Stimulated activated CD8-positive, alpha-beta memory T cell treated with anti-CD3 and anti-CD28 coated beads, Interleukin-4, amount 100 ng/mL, for 1 hour (primary cell): ENCODE measurements around the gene TMEM164.
"Not testable (repeated sequence)": the region's sequence is repeated elsewhere in the genome, so short reads cannot be mapped to it uniquely, and the experiment has no call there.

ENCODE experiments used
- DNase-seq, 2 donors: peaks; one replicate each; pipeline ENCODE4 v3.0.0-alpha.2; 2020; ENCODE audit warnings: low read depth in 2 of 2, low spot score in 1 of 2

TMEM164 gene

DNA sequence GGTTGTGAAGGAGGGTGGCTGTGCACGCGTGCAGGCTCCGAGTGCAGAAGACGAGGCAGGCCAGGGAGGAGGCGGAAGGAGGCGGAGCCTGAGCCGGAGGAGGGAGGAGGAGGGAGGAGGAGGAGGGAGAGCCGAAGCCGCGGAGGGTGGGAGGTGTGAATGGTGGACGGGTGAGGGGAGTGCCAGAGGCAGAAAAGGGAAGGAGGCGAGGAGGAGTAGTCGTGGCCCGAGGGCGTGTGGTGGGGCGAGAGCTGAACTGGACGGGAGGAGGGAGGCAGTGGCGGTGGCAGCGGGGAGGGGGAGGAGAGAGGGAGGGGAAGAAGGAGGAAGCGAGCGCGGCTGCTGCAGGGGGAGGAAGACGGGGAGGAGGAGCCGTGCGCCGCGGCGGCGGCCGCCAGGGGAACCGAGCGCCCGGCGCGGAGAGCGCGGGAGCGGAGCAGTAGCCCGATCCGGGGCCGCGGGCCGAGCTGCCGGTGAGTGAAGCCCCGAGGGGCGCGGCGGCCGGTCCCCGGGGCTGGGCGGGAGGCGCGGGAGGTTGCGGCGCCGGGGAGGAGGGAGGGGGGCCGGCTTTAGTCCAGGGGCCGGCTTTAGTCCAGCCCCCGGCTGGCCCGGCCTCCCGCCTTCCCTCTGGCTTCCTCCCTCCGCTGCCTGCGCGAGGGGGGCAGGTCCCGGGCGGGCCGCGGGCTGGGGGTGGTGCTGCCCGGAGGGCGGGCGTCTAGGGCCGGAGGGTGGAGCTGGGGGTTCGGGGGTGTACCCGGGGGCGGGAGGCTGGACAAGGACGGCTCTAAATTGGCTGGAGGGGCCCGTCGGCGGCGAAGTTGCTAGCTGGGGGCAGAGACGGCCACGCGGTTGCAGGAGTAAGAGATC, at the start of gene TMEM164:
Gene TMEM164 (plus strand): TSS at position 815 of the 867 bp plus-strand sequence. CDS start 661 bp downstream, outside the sequence.
- peak; percentile 43 to 55 for DNase-seq

DNA sequence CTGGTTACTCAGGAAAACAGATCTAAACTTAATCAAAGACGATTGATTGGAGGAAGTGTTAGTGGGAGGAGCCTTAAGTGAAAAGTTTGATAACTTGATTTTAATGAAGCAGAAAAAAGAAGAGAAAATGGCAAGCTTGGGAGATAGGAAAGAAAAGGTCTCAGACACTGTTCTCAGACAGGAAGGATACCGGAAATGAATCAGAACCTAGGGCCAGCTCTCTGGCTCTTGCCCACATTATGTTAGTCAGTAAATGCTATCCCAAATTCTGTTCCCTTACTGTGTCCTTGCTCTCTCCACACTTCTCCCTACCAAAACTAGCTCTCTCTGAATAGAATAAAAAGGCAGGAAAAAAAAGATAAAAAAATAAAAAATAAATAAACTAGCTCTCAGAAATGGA, 48.6 kb upstream of the TMEM164 start:
- no peak for DNase-seq

DNA sequence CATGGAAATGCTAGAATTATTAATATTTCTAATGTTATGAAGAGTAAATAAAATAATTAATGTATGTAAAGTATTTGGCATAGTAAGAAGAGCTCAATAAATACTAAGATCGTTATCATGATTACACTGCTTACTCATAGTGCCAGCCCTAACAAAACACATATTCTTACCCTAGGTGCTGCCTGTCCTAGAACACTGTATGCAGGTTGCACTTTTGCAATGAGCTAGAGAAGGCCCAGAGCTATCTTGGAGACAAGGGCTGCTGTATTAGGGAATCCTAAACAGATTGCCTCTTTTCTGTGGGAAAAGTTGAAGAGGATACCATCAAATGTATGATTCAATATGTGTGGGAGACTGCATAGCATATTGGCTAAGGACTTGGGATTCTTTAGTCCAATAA, 48.0 kb upstream of the TMEM164 start:
- DNase-seq, result no peak

DNA sequence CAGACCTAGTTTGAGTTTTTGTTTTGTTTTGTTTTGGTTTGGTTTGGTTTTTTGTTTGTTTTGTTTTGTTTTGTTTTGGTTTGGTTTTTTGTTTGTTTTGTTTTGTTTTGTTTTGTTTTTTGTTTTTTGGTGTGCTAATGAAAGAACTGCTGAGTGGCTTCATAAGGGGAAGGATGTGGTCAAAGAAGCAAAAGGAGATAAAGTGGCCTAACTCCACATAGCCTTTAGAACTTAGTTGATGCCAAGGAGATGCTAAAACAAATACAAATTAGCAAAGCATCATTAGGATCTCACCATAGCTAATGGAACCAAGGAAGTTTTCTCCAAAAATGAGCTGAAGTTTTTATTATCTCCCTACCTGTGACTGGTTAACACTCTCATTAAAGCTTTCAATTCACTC, 44.6 kb upstream of the TMEM164 start:
- DNase-seq, result no peak

DNA sequence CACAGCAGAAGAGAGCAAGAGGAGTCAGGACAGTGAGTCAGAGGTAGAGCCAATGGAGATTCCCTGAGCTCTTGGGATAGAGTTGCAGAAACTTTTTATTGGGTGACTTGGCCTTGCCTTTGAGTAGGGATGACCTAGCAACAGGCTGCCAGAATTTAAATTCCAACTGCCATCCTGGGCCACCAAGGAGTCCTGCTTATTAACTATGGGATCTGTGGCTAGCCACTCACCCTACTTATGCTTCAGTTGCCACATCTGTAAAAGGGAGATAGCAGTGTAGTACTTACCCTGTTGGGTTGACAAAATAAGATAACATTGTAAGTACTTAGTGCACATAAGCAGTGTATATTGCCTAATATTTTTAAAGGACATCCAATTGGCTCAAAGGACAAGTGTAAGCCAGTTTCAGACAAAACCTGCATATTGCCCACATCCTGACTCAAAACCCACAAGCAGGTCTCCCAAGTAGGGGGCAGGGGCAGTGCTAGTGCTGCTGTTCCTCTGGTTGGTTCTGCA, 43.5 kb upstream of the TMEM164 start:
- DNase-seq, result no peak

DNA sequence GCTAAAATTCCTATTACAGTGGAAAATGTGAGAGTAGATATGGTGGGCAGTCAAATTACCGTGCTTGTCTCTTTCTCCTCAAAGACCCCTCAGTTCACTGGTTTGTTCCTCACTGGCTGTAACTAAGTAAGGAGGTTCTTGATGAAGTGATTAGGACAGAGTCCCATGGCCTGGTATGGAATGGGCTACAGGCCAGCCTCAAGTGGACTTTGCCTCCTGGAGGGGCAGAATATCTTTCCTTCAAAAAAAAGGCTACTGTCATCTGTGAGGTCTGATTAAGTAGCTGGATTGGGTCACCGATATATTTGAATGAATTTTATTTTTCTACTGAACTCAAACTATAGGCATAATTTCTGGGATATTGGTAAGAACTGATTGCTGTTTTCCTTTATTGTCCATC, 38.5 kb upstream of the TMEM164 start:
- DNase-seq, result no peak

DNA sequence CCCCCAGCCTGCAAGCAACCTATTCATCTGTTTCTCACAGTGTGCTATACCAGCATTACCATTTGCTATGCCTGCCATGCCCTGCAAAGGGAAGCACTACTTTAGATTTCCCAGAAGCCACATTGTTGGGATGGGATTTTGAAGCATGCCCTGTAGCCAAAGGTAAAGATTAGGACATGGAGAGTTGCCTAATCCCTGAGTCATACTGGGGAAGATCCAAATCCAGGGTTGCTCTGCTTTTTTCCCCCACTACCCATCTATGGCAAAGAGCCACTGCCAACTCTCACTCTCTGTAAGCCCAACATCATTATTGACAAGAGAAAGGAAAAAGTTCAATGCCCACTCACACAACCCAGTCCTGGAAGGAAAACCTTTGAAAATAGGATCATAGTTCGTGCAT, 36.7 kb upstream of the TMEM164 start:
- no peak for DNase-seq

DNA sequence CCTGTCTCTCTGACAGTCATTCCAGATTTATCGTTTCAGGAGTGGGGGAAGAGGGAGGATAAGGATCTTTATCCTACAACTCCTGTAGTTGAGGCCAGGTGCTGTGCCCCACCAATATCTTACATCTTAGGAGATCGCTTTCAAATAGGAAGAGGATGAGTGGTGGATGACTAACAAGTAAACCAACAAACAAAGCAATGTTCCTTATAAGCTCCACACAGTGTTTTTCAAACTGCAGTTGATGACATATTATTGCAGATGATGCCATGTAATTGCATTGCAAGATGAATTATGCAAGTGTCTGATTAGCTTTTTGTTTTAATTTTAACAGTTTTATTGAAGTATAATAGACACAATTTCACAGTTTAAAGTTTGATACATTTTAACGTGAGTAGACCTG, 35.8 kb upstream of the TMEM164 start:
- DNase-seq, result no peak

DNA sequence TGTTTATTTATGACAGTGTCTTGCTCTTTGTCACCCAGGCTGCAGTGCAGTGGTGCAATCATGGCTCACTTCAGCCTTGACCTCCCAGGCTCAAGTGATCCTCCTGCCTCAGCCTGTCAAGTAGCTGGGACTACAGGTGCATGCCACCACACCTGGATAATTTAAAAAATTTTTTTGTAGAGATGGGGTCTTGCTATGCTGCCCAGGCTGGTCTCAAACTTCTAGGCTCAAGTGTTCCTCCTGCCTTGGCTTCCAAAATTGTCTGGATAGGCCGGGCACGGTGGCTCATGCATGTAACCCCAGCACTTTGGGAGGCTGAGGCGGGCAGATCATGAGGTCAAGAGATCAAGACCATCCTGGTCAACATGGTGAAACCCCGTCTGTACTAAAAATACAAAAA, 32.1 kb upstream of the TMEM164 start:
- DNase-seq, result not testable (repeated sequence)

DNA sequence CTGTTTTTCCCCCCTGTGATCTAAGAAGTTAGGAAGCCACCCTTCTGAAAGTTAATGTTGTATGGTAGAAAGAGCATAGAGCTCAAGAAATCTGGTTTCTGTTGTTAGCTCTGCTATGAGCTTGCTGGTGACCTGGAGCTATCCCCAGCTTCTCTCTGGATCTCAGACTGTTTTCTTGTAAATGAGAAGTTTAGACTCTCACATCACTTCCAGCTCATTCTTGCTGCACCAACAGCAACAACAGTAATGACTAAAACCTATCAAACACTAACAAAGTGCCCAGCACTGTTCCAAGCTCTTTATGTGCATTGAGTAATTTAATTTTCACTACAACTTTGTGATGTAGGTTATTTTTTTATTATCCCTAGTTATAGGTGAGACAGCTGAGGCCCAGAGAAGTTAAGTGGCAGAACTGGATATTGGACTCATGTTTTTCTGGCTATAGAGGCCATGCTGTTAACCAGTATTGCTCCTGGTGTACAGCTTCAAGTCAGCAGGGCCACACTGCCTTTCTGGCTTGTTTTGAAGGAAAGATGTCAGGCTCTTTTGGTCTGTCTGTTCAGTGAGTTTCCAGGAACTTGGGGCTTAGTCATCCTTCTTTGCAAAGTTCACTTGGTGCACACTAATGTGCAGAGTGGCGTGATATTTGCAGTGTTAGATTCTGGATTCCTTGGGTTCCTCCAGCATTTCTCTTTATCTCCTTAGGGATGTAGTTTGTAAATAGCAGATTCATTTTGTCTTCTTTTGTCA, 27.8 kb upstream of the TMEM164 start:
- no peak for DNase-seq

DNA sequence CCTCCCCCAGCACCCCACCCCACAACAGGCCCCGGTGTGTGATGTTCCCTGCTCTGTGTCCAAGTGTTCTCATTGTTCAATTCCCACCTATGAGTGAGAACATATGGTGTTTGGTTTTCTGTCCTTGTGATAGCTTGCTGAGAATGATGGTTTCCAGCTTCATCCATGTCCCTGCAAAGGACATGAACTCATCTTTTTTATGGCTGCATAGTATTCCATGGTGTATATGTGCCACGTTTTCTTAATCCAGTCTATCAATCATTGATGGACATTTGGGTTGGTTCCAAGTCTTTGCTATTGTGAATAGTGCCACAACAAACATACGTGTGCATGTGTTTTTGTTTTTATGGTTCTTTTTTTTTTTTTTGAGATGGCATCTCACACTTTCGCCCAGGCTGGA, 17.7 kb upstream of the TMEM164 start:
- DNase-seq, result not testable (repeated sequence)

DNA sequence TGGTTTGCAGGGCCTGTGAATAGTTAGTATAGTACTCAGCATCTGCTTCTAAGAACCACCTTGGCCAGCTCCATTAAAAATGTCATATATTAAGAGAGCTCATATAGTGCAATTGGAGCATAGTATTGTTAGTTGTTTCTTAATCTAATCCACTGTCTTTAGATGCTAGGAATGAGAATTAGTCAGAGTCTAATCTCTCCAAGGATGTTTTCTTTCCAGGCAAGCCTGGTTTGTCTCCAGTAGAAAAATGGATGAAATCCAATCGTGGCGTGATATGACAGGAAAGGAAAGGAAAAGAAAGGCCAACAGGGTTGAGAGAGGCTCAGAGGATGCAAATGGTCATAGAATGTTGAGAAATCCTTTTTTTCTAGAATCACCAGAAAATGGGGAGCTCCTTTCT, 15.0 kb upstream of the TMEM164 start:
- DNase-seq, result no peak

DNA sequence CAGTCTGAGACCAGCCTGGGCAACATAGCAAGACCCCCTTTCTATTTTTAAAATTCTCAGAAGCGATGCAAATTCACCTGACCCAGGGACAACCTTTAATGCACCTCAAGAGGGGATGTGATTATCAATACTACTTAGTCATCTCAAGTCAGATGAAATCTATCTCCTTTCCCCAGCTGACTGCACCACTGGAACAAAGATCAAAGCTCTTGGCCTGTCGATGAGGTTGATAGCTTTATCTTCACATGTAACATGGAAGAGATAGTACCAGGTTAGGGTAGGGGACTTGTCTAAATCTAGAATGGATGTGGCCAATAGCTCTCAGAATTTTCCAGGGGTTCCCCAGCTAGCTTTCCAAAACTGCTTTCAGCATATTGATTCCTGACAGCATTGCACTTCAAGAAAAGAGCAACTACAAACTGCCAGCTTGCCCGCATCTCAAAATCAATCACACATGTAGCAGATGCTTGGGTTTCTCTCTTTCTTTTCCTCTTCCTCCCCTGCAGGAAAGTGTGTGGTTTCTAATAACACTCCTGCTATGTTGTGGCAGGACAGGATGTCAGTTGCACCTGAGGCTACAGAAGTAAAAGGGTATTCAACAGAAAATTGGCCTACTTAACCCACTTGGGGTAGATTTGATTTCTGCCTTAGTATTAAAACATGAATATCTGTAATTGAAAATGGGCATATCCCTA, 12.2 kb upstream of the TMEM164 start:
- DNase-seq, result no peak

DNA sequence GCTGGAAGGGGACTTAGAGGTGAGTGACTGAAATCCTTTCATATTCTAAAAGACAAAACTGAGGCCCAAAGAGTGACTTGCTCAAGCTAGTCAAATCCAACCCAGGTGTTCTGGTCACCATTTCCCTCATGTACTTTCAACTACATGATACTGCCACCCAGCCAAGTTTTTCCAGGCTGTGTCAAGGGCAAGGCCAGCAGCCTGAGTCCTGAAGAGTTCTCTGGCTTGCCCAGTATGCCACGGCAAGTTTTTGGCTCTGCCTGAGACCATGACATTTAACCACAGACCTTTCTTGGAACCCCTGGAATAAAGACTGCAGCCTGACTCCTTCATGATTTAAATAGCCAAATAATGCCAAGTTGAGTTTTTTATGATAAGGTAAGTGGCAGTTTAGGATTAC, 10.7 kb upstream of the TMEM164 start:
- no peak for DNase-seq

DNA sequence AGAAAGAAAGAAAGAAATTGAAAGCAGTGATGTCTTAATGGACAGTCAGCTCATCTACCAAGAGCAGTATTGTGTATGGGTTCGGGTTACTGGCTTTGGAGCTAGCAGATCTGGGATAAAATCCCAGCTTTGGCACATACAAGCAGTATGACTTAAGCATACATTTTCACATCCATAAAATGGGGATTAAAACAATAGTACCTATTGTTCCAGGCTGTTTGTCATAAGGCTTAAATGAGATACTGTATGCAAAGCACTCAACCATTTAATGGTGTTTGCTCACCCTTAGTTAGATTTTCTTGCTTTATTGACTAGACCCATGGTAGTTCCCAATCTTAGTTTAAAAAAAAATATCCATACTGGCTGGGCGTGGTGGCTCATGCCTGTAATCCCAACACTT, 7.8 kb upstream of the TMEM164 start:
- DNase-seq, result no peak

DNA sequence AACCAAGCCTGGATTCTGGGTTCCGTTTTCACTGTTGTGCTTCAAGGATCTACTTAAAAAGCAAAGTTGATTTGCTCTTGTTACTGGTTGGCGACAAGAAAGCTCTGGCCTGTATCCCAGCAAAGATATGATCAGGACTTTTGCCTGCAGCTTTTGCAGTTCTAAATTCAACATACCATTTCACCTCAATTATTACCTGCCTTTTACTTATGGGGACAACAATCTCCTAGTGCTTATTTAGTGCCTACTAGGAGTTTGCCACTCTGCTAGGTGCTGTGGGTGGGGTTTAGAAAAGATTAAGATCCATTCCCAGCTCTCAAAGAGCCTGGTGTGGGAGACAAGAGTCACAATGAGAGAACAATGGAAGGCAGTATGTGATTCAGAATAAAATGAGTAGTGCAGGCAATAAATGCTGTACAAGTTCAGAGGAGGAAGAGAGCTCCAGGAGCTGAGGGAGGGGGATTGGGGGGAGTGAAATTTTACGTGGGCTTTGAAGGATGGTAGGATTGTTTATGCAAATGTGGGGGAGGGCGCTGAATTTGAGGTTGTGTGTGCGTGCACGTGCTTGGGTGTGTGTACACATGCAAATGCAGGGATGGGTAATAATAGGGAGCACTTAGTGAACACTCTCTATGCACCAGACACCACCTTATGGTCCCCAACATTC, 5.0 kb upstream of the TMEM164 start:
- DNase-seq, result no peak

DNA sequence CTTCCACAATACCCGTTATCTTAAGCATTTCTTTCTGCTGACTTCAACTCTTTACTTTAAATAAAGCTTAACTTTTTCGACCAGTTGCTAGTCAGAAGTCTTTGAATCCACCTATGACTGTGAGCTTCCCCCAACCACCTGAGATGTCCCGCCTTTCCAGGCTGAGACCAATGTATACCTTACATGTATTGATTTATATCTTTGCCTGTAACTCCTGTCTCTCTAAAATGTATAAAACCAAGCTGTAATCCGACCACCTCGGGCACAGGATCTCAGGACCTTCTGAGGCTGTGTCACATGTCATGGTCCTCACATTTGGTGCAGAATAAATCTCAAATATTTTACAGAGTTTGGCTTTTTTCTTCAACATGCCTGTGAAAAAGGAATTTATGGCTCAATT, 2.9 kb upstream of the TMEM164 start:
- DNase-seq, result no peak

DNA sequence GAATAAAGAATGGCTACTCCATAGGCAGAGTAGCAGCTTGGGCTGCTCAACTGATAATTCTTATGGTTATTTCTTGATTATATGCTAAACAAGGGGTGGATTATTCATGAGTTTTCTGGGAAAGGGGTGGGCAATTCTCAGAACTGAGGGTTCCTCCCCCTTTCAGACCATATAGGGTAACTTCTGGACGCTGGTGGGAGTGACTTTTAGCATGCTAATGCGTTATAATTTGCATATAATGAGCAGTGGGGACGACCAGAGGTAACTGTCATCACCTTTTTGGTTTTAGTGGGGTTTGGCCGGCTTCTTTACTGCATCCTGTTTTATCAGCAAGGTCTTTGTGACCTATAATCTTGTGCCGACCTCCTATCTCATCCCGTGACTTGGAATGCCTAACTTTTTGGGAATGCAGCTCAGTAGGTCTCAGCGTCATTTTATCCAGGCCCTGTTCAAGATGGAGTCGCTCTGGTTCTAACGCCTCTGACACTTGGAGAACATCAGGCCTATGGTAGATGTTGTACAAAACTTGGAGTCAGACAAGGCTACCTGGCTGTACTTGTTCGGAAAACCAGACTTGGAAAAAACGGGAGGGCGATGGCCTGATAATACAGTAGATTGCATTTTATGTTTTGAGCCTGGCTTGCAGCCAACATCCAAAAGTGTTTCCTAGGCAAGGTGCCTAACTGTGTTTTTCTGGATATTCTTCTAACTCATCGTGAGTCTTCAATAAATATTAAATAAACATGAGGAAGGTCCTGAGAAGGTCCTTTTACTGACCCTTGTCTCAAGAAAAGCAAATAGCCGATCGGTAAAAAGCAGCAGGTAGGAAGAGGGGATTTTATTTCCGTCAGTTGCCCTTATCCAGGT, 1.8 kb upstream of the TMEM164 start:
- DNase-seq, result no peak

DNA sequence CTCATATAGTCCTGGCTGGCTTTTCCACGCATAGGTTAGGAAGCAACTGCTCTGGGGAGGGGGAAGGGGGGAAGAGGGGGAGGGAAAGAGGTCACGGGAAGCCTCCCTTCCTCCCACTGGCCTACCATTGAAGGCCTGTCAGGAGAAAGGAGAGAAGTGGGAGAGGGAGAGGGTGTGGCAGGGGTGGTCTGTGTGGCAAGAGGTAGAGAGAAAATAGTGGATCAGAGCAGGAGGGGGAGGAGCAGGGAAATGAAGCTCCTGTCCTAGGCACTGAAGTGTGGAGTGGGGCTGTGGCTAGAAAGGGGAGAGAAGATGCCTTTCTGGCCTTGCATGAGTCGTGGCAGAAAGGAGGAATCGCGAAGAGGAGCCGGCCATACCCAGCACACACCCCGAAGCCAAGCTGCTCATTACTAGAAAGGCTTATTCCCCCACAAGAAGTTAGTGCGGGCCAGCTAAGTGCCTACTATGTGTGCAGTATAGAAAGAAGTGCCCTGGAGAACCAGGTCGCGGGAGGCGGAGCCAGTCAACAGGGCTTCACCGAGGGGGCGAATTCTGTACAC, 1.1 kb upstream of the TMEM164 start:
- no peak for DNase-seq
